HEK293 (cell line): ENCODE measurements around the gene ASIC1.
A peak's percentile ranks its signal among the peaks of the same experiment; 100 is the strongest.

Experiments used
- EGR2 ChIP-seq: fragments of 450-650 bp; formaldehyde crosslinking; IDR thresholded peaks from 2 replicates; pipeline ENCODE4 v1.5.1; 2016; ENCODE audit warnings: low read depth, missing biosample characterization, missing genetic modification characterization
- GLI4 ChIP-seq: fragments of 450-650 bp; formaldehyde crosslinking; IDR thresholded peaks from 2 replicates; pipeline ENCODE4 v1.5.1; 2016; ENCODE audit warnings: missing biosample characterization, missing genetic modification characterization
- GLIS2 ChIP-seq: fragments of 450-650 bp; formaldehyde crosslinking; IDR thresholded peaks from 2 replicates; pipeline ENCODE4 v1.5.1; 2016; ENCODE audit warnings: missing biosample characterization, missing genetic modification characterization
- HOXD13 ChIP-seq: sonication (generic); formaldehyde crosslinking; IDR thresholded peaks from 2 replicates; pipeline ENCODE4 v1.8.0; 2022; ENCODE audit warnings: missing genetic modification reagents, borderline replicate concordance
- IKZF3 ChIP-seq: fragments of 450-650 bp; IDR thresholded peaks from 2 replicates; pipeline ENCODE4 v1.5.0; 2018; ENCODE audit warnings: missing biosample characterization, mild to moderate bottlenecking, missing genetic modification characterization, moderate library complexity
- KLF1 ChIP-seq: fragments of 450-650 bp; formaldehyde crosslinking; IDR thresholded peaks from 2 replicates; pipeline ENCODE4 v1.5.1; 2016; ENCODE audit warnings: missing biosample characterization, missing genetic modification characterization
- KLF17 ChIP-seq: fragments of 450-650 bp; formaldehyde crosslinking; IDR thresholded peaks from 2 replicates; pipeline ENCODE4 v1.5.1; 2016; ENCODE audit warnings: missing biosample characterization, missing genetic modification characterization
- SP7 ChIP-seq: fragments of 450-650 bp; formaldehyde crosslinking; IDR thresholded peaks from 2 replicates; pipeline ENCODE4 v1.5.1; 2016; ENCODE audit warnings: missing biosample characterization, missing genetic modification characterization
- TCF7L2 ChIP-seq: IDR thresholded peaks from 2 replicates; pipeline ENCODE4 v1.6.1; 2011; ENCODE audit warnings: low read depth, mild to moderate bottlenecking, inconsistent platforms, low read length, moderate library complexity, borderline replicate concordance
- YY1 ChIP-seq: fragments of 450-650 bp; formaldehyde crosslinking; IDR thresholded peaks from 2 replicates; pipeline ENCODE4 v1.5.1; 2018; ENCODE audit warnings: missing biosample characterization, missing genetic modification characterization
- YY2 ChIP-seq: fragments of 450-650 bp; formaldehyde crosslinking; IDR thresholded peaks from 2 replicates; pipeline ENCODE4 v1.5.1; 2016; ENCODE audit warnings: missing biosample characterization, missing genetic modification characterization
- ZBTB20 ChIP-seq: fragments of 450-650 bp; formaldehyde crosslinking; IDR thresholded peaks from 2 replicates; pipeline ENCODE4 v1.5.1; 2016; ENCODE audit warnings: missing biosample characterization, missing genetic modification characterization
- ZBTB26 ChIP-seq: fragments of 450-650 bp; formaldehyde crosslinking; optimal IDR thresholded peaks from 2 replicates; pipeline ENCODE3; 2016; ENCODE audit warnings: missing biosample characterization, mild to moderate bottlenecking, missing genetic modification characterization
- ZNF157 ChIP-seq: fragments of 450-650 bp; formaldehyde crosslinking; IDR thresholded peaks from 2 replicates; pipeline ENCODE4 v1.5.1; 2016; ENCODE audit warnings: missing biosample characterization, missing genetic modification characterization
- ZNF211 ChIP-seq: fragments of 450-650 bp; formaldehyde crosslinking; IDR thresholded peaks from 2 replicates; pipeline ENCODE4 v1.5.1; 2016; ENCODE audit warnings: low read depth, missing biosample characterization, missing genetic modification characterization
- ZNF24 ChIP-seq: fragments of 450-650 bp; formaldehyde crosslinking; IDR thresholded peaks from 2 replicates; pipeline ENCODE4 v1.5.1; 2016; ENCODE audit warnings: missing biosample characterization, missing genetic modification characterization
- ZNF274 ChIP-seq, 2 experiments: fragments of 200-500 bp in 1 of 2; fragments of 450-650 bp in 1 of 2; sonication (Bioruptor generic) in 1 of 2; formaldehyde crosslinking in 1 of 2; IDR thresholded peaks; 2 replicates each; pipeline versions ENCODE4 v1.5.1 to v1.6.1; 2014 to 2016; ENCODE audit warnings: borderline replicate concordance in 1 of 2, inconsistent platforms in 1 of 2, low read length in 1 of 2, missing biosample characterization in 1 of 2, missing genetic modification characterization in 1 of 2
- ZNF280C ChIP-seq: fragments of 450-650 bp; formaldehyde crosslinking; IDR thresholded peaks from 2 replicates; pipeline ENCODE4 v1.5.1; 2016; ENCODE audit warnings: missing biosample characterization, missing genetic modification characterization
- ZNF335 ChIP-seq: fragments of 450-650 bp; formaldehyde crosslinking; conservative IDR thresholded peaks from 2 replicates; pipeline ENCODE4 v1.5.1; 2016; ENCODE audit warnings: missing biosample characterization, missing genetic modification characterization
- ZNF366 ChIP-seq: fragments of 450-650 bp; formaldehyde crosslinking; conservative IDR thresholded peaks from 2 replicates; pipeline ENCODE4 v1.5.1; 2016; ENCODE audit warnings: missing biosample characterization, missing genetic modification characterization
- ZNF394 ChIP-seq: fragments of 450-650 bp; formaldehyde crosslinking; IDR thresholded peaks from 2 replicates; pipeline ENCODE4 v1.5.1; 2016; ENCODE audit warnings: missing biosample characterization, missing genetic modification characterization, mild to moderate bottlenecking, moderate library complexity, borderline replicate concordance
- ZNF529 ChIP-seq: fragments of 450-650 bp; formaldehyde crosslinking; IDR thresholded peaks from 2 replicates; pipeline ENCODE4 v1.5.1; 2017; ENCODE audit warnings: missing genetic modification characterization, missing biosample characterization; ENCODE audit not compliant: insufficient replicate concordance
- ZNF654 ChIP-seq: fragments of 450-650 bp; formaldehyde crosslinking; IDR thresholded peaks from 2 replicates; pipeline ENCODE4 v1.5.1; 2016; ENCODE audit warnings: low read depth, missing biosample characterization, missing genetic modification characterization
- ZNF677 ChIP-seq: fragments of 450-650 bp; IDR thresholded peaks from 2 replicates; pipeline ENCODE4 v1.5.0; 2018; ENCODE audit warnings: missing biosample characterization, mild to moderate bottlenecking, missing genetic modification characterization, moderate library complexity
- ZNF768 ChIP-seq: fragments of 450-650 bp; formaldehyde crosslinking; IDR thresholded peaks from 2 replicates; pipeline ENCODE4 v1.5.1; 2018; ENCODE audit warnings: missing biosample characterization, mild to moderate bottlenecking, missing genetic modification characterization
- ZSCAN16 ChIP-seq: fragments of 450-650 bp; formaldehyde crosslinking; IDR thresholded peaks from 2 replicates; pipeline ENCODE4 v1.5.1; 2016; ENCODE audit warnings: missing biosample characterization, missing genetic modification characterization
- ZSCAN23 ChIP-seq: fragments of 450-650 bp; formaldehyde crosslinking; IDR thresholded peaks from 2 replicates; pipeline ENCODE4 v1.5.1; 2016; ENCODE audit warnings: missing biosample characterization, missing genetic modification characterization
- TF ChIP-seq, protein P1 (sequence below): fragments of 450-650 bp; formaldehyde crosslinking; IDR thresholded peaks from 2 replicates; pipeline ENCODE4 v1.5.1; 2017; ENCODE audit warnings: missing biosample characterization, missing genetic modification characterization
- TF ChIP-seq, protein P2 (sequence below): fragments of 450-650 bp; formaldehyde crosslinking; IDR thresholded peaks from 2 replicates; pipeline ENCODE4 v1.5.1; 2016; ENCODE audit warnings: missing biosample characterization, missing genetic modification characterization
- TF ChIP-seq, protein P3 (sequence below): fragments of 450-650 bp; IDR thresholded peaks from 2 replicates; pipeline ENCODE4 v1.5.1; 2018; ENCODE audit warnings: missing biosample characterization, missing genetic modification characterization

The ASIC1 gene

DNA sequence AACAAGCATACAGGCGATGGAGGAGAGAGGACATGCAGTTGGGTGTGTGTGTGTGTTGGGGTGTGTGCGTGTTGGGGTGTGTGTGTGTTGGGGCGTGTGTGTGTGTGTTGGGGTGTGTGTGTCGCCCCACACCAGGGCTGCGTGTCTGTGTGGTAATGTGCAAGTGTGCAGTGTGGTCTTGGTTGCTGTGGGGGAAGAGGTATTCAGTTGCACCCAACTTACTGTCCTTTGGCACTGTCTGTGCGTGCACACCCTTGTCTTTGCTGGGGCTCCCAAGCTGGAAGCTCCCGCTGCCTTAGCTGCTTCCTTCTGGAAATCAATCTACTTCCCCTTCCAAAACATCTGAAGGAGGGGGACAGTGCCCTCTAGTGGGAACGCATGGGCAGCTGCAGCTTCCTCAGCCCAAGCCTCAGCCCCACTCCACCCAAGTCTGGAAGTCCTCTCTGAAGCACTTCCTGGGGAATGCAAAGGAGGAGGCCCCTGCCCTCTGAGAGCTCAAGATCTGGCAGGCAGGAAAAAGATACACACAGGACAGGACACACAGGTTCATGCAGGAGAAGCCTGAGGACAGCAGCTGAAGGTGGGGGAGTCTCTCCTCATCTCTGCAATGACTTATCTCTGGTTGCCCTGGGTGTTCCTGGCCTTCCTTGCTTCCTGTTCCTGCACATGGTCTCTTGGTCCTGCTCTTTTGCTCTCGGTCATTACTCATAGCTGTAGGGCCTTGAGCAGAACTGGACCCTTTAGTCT is 13.1 kb downstream of the ASIC1 start (continued):
- no peak for TF ChIP-seq GLI4 (tag by site-specific recombination)
- TF ChIP-seq HOXD13 (CRISPR knock-in tag), result no peak
- TF ChIP-seq ZNF280C (tag by site-specific recombination), result no peak
- TF ChIP-seq ZNF529, result no peak
- no peak for TF ChIP-seq EGR2 (tag by site-specific recombination)
- TF ChIP-seq, protein P1, sequence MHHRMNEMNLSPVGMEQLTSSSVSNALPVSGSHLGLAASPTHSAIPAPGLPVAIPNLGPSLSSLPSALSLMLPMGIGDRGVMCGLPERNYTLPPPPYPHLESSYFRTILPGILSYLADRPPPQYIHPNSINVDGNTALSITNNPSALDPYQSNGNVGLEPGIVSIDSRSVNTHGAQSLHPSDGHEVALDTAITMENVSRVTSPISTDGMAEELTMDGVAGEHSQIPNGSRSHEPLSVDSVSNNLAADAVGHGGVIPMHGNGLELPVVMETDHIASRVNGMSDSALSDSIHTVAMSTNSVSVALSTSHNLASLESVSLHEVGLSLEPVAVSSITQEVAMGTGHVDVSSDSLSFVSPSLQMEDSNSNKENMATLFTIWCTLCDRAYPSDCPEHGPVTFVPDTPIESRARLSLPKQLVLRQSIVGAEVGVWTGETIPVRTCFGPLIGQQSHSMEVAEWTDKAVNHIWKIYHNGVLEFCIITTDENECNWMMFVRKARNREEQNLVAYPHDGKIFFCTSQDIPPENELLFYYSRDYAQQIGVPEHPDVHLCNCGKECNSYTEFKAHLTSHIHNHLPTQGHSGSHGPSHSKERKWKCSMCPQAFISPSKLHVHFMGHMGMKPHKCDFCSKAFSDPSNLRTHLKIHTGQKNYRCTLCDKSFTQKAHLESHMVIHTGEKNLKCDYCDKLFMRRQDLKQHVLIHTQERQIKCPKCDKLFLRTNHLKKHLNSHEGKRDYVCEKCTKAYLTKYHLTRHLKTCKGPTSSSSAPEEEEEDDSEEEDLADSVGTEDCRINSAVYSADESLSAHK, result no peak
- no peak for TF ChIP-seq YY1 (tag by site-specific recombination)
- no peak for TF ChIP-seq ZSCAN16 (tag by site-specific recombination)
- TF ChIP-seq ZNF157 (tag by site-specific recombination), result no peak
- TF ChIP-seq GLIS2 (tag by site-specific recombination), result no peak
- no peak for TF ChIP-seq ZNF211 (tag by site-specific recombination)
- TF ChIP-seq ZSCAN23, result no peak
- TF ChIP-seq, protein P2, sequence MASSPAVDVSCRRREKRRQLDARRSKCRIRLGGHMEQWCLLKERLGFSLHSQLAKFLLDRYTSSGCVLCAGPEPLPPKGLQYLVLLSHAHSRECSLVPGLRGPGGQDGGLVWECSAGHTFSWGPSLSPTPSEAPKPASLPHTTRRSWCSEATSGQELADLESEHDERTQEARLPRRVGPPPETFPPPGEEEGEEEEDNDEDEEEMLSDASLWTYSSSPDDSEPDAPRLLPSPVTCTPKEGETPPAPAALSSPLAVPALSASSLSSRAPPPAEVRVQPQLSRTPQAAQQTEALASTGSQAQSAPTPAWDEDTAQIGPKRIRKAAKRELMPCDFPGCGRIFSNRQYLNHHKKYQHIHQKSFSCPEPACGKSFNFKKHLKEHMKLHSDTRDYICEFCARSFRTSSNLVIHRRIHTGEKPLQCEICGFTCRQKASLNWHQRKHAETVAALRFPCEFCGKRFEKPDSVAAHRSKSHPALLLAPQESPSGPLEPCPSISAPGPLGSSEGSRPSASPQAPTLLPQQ (tag by site-specific recombination), result no peak
- TF ChIP-seq ZNF654, result peak; percentile 91
- peak; percentile 39; the same call in 1 of the 2 replicates for TF ChIP-seq ZNF394 (tag by site-specific recombination)
- no peak for TF ChIP-seq ZNF768 (tag by site-specific recombination)
- TF ChIP-seq ZNF335 (tag by site-specific recombination), result no peak
- peak; percentile 53; the same call in 1 of the 2 replicates for TF ChIP-seq KLF17 (tag by site-specific recombination)
- peak; percentile 39; the same call in 1 of the 2 replicates for TF ChIP-seq KLF1 (tag by site-specific recombination)
- TF ChIP-seq ZNF24 (tag by site-specific recombination), result no peak
- TF ChIP-seq IKZF3 (tag by site-specific recombination), result peak; percentile 96
- TF ChIP-seq, protein P3, sequence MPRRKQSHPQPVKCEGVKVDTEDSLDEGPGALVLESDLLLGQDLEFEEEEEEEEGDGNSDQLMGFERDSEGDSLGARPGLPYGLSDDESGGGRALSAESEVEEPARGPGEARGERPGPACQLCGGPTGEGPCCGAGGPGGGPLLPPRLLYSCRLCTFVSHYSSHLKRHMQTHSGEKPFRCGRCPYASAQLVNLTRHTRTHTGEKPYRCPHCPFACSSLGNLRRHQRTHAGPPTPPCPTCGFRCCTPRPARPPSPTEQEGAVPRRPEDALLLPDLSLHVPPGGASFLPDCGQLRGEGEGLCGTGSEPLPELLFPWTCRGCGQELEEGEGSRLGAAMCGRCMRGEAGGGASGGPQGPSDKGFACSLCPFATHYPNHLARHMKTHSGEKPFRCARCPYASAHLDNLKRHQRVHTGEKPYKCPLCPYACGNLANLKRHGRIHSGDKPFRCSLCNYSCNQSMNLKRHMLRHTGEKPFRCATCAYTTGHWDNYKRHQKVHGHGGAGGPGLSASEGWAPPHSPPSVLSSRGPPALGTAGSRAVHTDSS (tag by site-specific recombination), result no peak
- TF ChIP-seq ZNF274 (IDR thresholded peaks at IDR 0.05; ENCODE audit: low read length), result no peak
- TF ChIP-seq ZNF274 (tag by site-specific recombination; IDR thresholded peaks at IDR 0.05; ENCODE audit: borderline replicate concordance), result no peak
- TF ChIP-seq TCF7L2, result no peak
- no peak; the same call in 1 of the 2 replicates for TF ChIP-seq ZBTB20 (tag by site-specific recombination)
- TF ChIP-seq YY2, result no peak; the same call in 1 of the 2 replicates
- TF ChIP-seq SP7, result 0 out of 2 replicates have a peak, but pooled peaks have one; percentile 44
- TF ChIP-seq ZNF677 (tag by site-specific recombination), result no peak
- peak; percentile 18 for TF ChIP-seq ZBTB26
- no peak for TF ChIP-seq ZNF366 (tag by site-specific recombination)
